Breast epithelium (tissue), 3 donors: Measurements from ENCODE around the gene UMODL1.

ENCODE experiments used
- CTCF ChIP-seq, 3 donors: fragments of 450-650 bp; IDR thresholded peaks; one replicate each; pipeline ENCODE4 v1.5.1; 2016 to 2017; ENCODE audit warnings: antibody characterized with exemption in 3 of 3, mild to moderate bottlenecking in 3 of 3, moderate library complexity in 3 of 3
- POLR2A ChIP-seq: fragments of 450-650 bp; IDR thresholded peaks from one replicate; pipeline ENCODE4 v1.6.1; 2016; ENCODE audit warnings: antibody characterized with exemption, mild to moderate bottlenecking, moderate library complexity
- POLR2AphosphoS5 ChIP-seq, 3 donors: sonication (generic); formaldehyde crosslinking; IDR thresholded peaks; one replicate each; pipeline ENCODE4 v1.6.1; 2017; ENCODE audit warnings: antibody characterized with exemption in 3 of 3

DNA sequence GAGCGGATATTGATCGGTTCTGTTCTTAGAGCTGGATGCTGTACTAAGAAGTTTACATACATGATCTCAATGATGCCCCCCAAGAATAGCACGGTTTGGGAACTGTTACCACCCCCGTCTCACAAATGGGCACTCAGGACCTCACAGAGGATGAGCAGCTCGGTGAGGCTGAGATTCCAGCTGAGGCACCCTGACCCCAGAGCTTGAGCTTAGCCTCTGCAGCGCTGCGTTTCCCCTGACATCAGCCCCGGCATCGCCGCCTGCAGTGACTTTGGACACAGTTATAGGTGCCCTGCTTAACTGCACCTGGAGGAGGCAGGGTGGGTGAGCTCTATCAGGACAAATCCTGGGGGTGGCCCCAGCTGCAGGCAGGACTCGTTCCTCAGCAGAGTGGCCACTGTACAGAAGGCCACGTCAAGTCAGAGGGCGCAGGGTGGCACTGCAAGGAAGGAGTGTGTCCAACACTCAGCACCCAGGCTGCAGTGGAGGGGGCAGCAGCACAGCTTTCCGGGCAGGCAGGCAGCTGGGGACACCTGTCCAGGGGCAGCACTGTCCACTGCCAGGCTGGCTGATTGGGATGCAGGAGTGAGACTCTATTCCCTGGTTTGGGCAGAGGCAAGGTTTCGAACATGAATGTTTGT lies 82.0 kb downstream of the UMODL1 start:
- TF ChIP-seq CTCF (IDR thresholded peaks at IDR 0.05) (no peak), POLR2A (no peak), POLR2AphosphoS5 (IDR thresholded peaks at IDR 0.05) (no peak)
